HepG2 (cell line): ENCODE measurements around the gene ETS1. TPM values are rescaled to one million over a fixed set of nuclear protein-coding genes. Genes with fewer than 3 reads are reported as not detected.

Experiments
- CBX5 ChIP-seq: sonication (generic); formaldehyde crosslinking; IDR thresholded peaks from 2 replicates; pipeline ENCODE4 v1.4.0; 2020; ENCODE audit warnings: missing genetic modification reagents, borderline replicate concordance
- FOSL1 ChIP-seq: sonication (generic); formaldehyde crosslinking; IDR thresholded peaks from 2 replicates; pipeline ENCODE4 v1.9.0; 2021; ENCODE audit warnings: missing genetic modification reagents, borderline replicate concordance
- FOXO1 ChIP-seq: sonication (generic); formaldehyde crosslinking; IDR thresholded peaks from 2 replicates; pipeline ENCODE4 v1.4.0; 2020; ENCODE audit warnings: missing genetic modification reagents
- HNF4A ChIP-seq: sonication (generic); formaldehyde crosslinking; IDR thresholded peaks from 2 replicates; pipeline ENCODE4 v1.4.0; 2020; ENCODE audit warnings: missing genetic modification reagents
- HNRNPUL1 ChIP-seq: fragments of 200-400 bp; formaldehyde crosslinking; IDR thresholded peaks from 2 replicates; pipeline ENCODE4 v1.6.1; 2017; ENCODE audit warnings: low read depth, mild to moderate bottlenecking, low read length, moderate library complexity
- KDM1A ChIP-seq: IDR thresholded peaks from 2 replicates; pipeline ENCODE4 v1.6.1; 2016; ENCODE audit warnings: missing compliant biosample characterization
- KDM5B ChIP-seq: sonication (generic); formaldehyde crosslinking; IDR thresholded peaks from 2 replicates; pipeline ENCODE4 v1.4.0; 2020; ENCODE audit warnings: missing genetic modification reagents, mild to moderate bottlenecking, borderline replicate concordance
- MAFK ChIP-seq, 2 experiments: IDR thresholded peaks in 1 of 2; conservative IDR thresholded peaks in 1 of 2; 2 replicates each; pipeline ENCODE4 v1.6.1; 2011; ENCODE audit warnings: improper control_type of control experiment in 2 of 2, low read length in 2 of 2
- NCOA2 ChIP-seq: sonication (generic); formaldehyde crosslinking; IDR thresholded peaks from 2 replicates; pipeline ENCODE4 v1.8.0; 2022; ENCODE audit warnings: inconsistent platforms
- NR2F6 ChIP-seq, 2 experiments: IDR thresholded peaks; 2 replicates each; pipeline ENCODE4 v1.6.1; 2016; ENCODE audit warnings: antibody characterized with exemption in 1 of 2, mild to moderate bottlenecking in 1 of 2
- ONECUT2 ChIP-seq: sonication (generic); formaldehyde crosslinking; IDR thresholded peaks from 2 replicates; pipeline ENCODE4 v1.4.0; 2020; ENCODE audit warnings: missing genetic modification reagents
- SAP130 ChIP-seq: IDR thresholded peaks from 2 replicates; pipeline ENCODE4 v1.6.1; 2016; ENCODE audit warnings: low read depth
- SOX6 ChIP-seq, 2 experiments: fragments of 450-650 bp in 1 of 2; sonication (generic) in 1 of 2; formaldehyde crosslinking in 1 of 2; IDR thresholded peaks; 2 replicates each; pipeline versions ENCODE4 v1.4.0 to v1.6.1; 2017 to 2020; ENCODE audit warnings: antibody characterized with exemption in 1 of 2, mild to moderate bottlenecking in 1 of 2, missing genetic modification reagents in 1 of 2
- ZNF12 ChIP-seq: sonication (generic); formaldehyde crosslinking; IDR thresholded peaks from 2 replicates; pipeline ENCODE4 v1.5.0; 2020; ENCODE audit warnings: missing genetic modification reagents
- ZNF256 ChIP-seq: sonication (generic); formaldehyde crosslinking; conservative IDR thresholded peaks from 2 replicates; pipeline ENCODE4 v1.4.0; 2020; ENCODE audit warnings: missing genetic modification reagents
- ZNF496 ChIP-seq: sonication (generic); formaldehyde crosslinking; IDR thresholded peaks from 2 replicates; pipeline ENCODE4 v1.8.1; 2023; ENCODE audit warnings: mild to moderate bottlenecking, moderate library complexity, missing genetic modification reagents; ENCODE audit not compliant: insufficient replicate concordance
- ZNF839 ChIP-seq: sonication (generic); formaldehyde crosslinking; IDR thresholded peaks from 2 replicates; pipeline ENCODE4 v1.4.0; 2020; ENCODE audit warnings: missing genetic modification reagents, mild to moderate bottlenecking, borderline replicate concordance
- ZNF878 ChIP-seq: sonication (generic); formaldehyde crosslinking; IDR thresholded peaks from 2 replicates; pipeline ENCODE4 v1.8.1; 2023; ENCODE audit warnings: mild to moderate bottlenecking, missing genetic modification reagents, moderate library complexity
- polyA plus RNA-seq, 8 experiments: library from polyadenylated mRNA; depleted of rRNA in 3 of 8; stranded (reverse) in 7 of 8; unstranded in 1 of 8; fragments of >200 nt; fragmentation: Illumina TruSeq in 4 of 8; extraction: Trizol in 4 of 8; gene quantifications; 2 replicates each; pipeline versions ENCODE4 v1.2.1 to v1.2.3, GENCODE V29; 2011 to 2016; ENCODE audit warnings: low read depth in 4 of 8, missing spikeins in 1 of 8, mixed read lengths in 1 of 8; ENCODE audit not compliant: insufficient read depth in 1 of 8
- total RNA-seq, 5 experiments: library from RNA; depleted of rRNA; stranded (reverse); fragments of >200 nt; fragmentation: Illumina TruSeq; extraction: Trizol; gene quantifications; 2 replicates each; pipeline ENCODE4 v1.2.3, GENCODE V29; 2016; ENCODE audit warnings: low read depth in 1 of 5
- TF ChIP-seq, protein P1 (sequence below): sonication (generic); formaldehyde crosslinking; IDR thresholded peaks from 2 replicates; pipeline ENCODE4 v1.4.0; 2020; ENCODE audit warnings: mild to moderate bottlenecking, missing genetic modification reagents
- TF ChIP-seq, protein P2 (sequence below): sonication (generic); formaldehyde crosslinking; IDR thresholded peaks from 2 replicates; pipeline ENCODE4 v1.8.0; 2022; ENCODE audit warnings: mild to moderate bottlenecking, missing genetic modification reagents, moderate library complexity
- TF ChIP-seq, protein P3 (sequence below): sonication (generic); formaldehyde crosslinking; IDR thresholded peaks from 2 replicates; pipeline ENCODE4 v1.5.1; 2020; ENCODE audit warnings: missing genetic modification reagents, mild to moderate bottlenecking, borderline replicate concordance
- TF ChIP-seq, protein P4 (sequence below): sonication (generic); formaldehyde crosslinking; IDR thresholded peaks from 2 replicates; pipeline ENCODE4 v1.5.0; 2020; ENCODE audit warnings: mild to moderate bottlenecking, missing genetic modification reagents
- TF ChIP-seq, protein P5 (sequence below): IDR thresholded peaks from 2 replicates; pipeline ENCODE4 v1.6.1; 2016; ENCODE audit warnings: missing compliant biosample characterization, missing genetic modification reagents, borderline replicate concordance

The ETS1 gene
- total and polyA plus RNA-seq, 2 of the 13 experiments (the other 11 are each of a cell fraction or from before 2014, with no cell fraction given), result 0.18 to 0.34 TPM

DNA sequence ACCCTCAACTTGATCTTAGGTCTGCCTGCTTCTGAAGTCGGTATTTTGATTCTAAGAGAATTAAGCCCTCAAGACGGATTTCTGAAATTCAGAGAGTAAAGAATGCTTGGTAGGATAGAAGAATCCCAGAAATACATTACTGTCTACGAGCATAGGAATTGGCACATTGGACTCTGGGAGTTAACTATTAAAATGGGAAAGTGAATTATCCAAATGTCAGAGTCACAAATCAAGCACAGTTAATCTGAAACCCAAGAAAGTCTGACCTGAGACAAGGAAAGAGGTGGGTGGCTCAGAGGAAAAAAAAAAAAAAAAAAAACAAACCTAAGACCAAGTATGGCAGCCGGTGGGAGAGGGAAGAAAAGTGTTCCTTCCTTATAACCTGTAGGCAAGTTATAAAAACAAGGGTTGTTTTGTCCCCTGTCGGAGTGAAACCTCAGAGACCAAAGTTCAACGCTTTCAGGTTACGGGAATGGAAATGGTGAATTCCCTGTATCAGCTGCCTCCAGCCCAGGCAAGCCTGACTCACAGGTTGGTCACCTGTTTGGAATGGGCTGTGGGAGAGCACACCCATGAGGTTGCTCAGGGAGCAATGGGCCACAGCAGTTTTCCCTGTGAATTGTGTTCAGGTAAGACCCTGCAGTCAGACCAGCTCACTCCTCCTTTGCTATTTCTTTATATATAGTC, 139.0 kb downstream of the ETS1 start (continued):
- TF ChIP-seq ZNF496 (CRISPR knock-in tag) (no peak), SAP130 (CRISPR knock-in tag) (peak; percentile 53), KDM5B (CRISPR knock-in tag) (no peak), KDM1A (CRISPR knock-in tag) (no peak), ZNF878 (CRISPR knock-in tag) (no peak), MAFK (conservative IDR thresholded peaks at IDR 0.05 in 1 of 2, IDR thresholded peaks at IDR 0.05 in 1 of 2; ENCODE audit: low read length in 2 of 2) (peak in 1 of 2 experiments; percentile 46; a peak in 2 of 4 replicates), ONECUT2 (no peak), CBX5 (CRISPR knock-in tag) (peak; percentile 73; the same call in 1 of the 2 replicates), SOX6 (IDR thresholded peaks at IDR 0.05) (no peak), SOX6 (CRISPR knock-in tag; IDR thresholded peaks at IDR 0.05) (peak; percentile 40; the same call in 1 of the 2 replicates), NCOA2 (CRISPR knock-in tag) (peak; percentile 67), HNF4A (CRISPR knock-in tag) (peak; percentile 85), NR2F6 (IDR thresholded peaks at IDR 0.05) (no peak), NR2F6 (CRISPR knock-in tag; IDR thresholded peaks at IDR 0.05) (peak; percentile 47; the same call in 1 of the 2 replicates), HNRNPUL1 (no peak), ZNF839 (CRISPR knock-in tag) (no peak), ZNF256 (CRISPR knock-in tag) (no peak), ZNF12 (CRISPR knock-in tag) (peak; percentile 66; the same call in 1 of the 2 replicates), FOXO1 (CRISPR knock-in tag) (no peak; the same call in 1 of the 2 replicates), FOSL1 (CRISPR knock-in tag) (peak; percentile 57; the same call in 1 of the 2 replicates)
- TF ChIP-seq, protein P1, sequence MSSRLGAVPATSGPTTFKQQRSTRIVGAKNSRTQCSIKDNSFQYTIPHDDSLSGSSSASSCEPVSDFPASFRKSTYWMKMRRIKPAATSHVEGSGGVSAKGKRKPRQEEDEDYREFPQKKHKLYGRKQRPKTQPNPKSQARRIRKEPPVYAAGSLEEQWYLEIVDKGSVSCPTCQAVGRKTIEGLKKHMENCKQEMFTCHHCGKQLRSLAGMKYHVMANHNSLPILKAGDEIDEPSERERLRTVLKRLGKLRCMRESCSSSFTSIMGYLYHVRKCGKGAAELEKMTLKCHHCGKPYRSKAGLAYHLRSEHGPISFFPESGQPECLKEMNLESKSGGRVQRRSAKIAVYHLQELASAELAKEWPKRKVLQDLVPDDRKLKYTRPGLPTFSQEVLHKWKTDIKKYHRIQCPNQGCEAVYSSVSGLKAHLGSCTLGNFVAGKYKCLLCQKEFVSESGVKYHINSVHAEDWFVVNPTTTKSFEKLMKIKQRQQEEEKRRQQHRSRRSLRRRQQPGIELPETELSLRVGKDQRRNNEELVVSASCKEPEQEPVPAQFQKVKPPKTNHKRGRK, result peak; percentile 21; the same call in 1 of the 2 replicates
- TF ChIP-seq, protein P2, sequence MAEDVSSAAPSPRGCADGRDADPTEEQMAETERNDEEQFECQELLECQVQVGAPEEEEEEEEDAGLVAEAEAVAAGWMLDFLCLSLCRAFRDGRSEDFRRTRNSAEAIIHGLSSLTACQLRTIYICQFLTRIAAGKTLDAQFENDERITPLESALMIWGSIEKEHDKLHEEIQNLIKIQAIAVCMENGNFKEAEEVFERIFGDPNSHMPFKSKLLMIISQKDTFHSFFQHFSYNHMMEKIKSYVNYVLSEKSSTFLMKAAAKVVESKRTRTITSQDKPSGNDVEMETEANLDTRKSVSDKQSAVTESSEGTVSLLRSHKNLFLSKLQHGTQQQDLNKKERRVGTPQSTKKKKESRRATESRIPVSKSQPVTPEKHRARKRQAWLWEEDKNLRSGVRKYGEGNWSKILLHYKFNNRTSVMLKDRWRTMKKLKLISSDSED (CRISPR knock-in tag), result no peak
- TF ChIP-seq, protein P3, sequence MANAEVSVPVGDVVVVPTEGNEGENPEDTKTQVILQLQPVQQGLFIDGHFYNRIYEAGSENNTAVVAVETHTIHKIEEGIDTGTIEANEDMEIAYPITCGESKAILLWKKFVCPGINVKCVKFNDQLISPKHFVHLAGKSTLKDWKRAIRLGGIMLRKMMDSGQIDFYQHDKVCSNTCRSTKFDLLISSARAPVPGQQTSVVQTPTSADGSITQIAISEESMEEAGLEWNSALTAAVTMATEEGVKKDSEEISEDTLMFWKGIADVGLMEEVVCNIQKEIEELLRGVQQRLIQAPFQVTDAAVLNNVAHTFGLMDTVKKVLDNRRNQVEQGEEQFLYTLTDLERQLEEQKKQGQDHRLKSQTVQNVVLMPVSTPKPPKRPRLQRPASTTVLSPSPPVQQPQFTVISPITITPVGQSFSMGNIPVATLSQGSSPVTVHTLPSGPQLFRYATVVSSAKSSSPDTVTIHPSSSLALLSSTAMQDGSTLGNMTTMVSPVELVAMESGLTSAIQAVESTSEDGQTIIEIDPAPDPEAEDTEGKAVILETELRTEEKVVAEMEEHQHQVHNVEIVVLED (CRISPR knock-in tag), result no peak
- TF ChIP-seq, protein P4, sequence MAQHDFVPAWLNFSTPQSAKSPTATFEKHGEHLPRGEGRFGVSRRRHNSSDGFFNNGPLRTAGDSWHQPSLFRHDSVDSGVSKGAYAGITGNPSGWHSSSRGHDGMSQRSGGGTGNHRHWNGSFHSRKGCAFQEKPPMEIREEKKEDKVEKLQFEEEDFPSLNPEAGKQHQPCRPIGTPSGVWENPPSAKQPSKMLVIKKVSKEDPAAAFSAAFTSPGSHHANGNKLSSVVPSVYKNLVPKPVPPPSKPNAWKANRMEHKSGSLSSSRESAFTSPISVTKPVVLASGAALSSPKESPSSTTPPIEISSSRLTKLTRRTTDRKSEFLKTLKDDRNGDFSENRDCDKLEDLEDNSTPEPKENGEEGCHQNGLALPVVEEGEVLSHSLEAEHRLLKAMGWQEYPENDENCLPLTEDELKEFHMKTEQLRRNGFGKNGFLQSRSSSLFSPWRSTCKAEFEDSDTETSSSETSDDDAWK, result no peak
- TF ChIP-seq, protein P5, sequence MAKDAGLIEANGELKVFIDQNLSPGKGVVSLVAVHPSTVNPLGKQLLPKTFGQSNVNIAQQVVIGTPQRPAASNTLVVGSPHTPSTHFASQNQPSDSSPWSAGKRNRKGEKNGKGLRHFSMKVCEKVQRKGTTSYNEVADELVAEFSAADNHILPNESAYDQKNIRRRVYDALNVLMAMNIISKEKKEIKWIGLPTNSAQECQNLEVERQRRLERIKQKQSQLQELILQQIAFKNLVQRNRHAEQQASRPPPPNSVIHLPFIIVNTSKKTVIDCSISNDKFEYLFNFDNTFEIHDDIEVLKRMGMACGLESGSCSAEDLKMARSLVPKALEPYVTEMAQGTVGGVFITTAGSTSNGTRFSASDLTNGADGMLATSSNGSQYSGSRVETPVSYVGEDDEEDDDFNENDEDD (CRISPR knock-in tag), result no peak
